AG09319 (cell line): ENCODE measurements around the gene PXK.
A peak's percentile ranks its signal among the peaks of the same experiment; 100 is the strongest.

ENCODE experiments used
- DNase-seq: peaks from one replicate; pipeline ENCODE4 v3.0.0-alpha.2; 2010; ENCODE audit warnings: low read depth; ENCODE audit errors: extremely low read depth
- CTCF ChIP-seq: IDR thresholded peaks from 2 replicates; pipeline ENCODE4 v1.5.1; 2011; ENCODE audit warnings: low read depth, mild to moderate bottlenecking, inconsistent platforms, low read length, moderate library complexity

The PXK gene

DNA sequence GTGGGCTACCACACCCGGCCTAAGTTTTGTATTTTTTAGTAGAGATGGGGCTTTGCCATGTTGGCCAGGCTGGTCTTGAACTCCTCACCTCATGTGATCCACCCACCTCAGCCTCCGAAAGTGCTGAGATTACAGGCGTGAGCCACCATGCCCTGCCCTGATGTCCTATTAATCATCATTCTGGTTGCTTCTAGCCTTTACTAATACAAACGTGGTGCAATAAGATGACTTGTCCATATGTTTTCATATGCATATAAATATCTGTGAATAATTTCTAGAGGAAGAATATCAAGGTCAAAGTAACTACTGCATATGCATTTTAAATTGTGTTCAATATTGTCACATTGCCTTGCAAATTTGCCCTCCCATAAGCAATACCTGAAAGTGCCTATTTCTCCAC lies 126.5 kb downstream of the PXK start:
- TF ChIP-seq CTCF, result no peak
- DNase-seq, result no peak

DNA sequence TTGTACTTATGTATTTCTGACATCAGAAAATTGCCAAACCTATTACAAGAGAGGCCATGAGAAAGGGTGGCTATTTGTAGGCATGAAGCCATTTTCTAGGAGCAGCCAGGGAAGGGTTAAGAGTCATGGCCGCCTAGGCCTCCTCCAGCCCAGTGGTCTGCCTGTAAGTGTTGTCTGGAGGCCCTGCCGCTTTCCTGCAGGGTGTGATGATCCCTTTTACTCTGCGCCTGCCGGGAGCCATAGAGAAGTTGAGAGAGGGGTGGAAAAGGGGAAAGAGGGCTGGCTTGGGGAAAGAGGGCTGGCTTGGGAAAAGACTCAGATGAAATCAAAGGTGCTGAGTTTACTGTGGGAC lies 130.1 kb downstream of the PXK start:
- TF ChIP-seq CTCF, result no peak
- DNase-seq, result no peak

- TF ChIP-seq CTCF, result peak; percentile 93
- peak; percentile 44 for DNase-seq
Observed at GRCh38 chr3:58463181-58463941, 130.7 kb downstream of the PXK start.

- TF ChIP-seq CTCF, result no peak
- no peak for DNase-seq
Observed at GRCh38 chr3:58463942-58464271, 131.2 kb downstream of the PXK start.

- DNase-seq, result no peak
- no peak for TF ChIP-seq CTCF
Observed at GRCh38 chr3:58464866-58465265, 132.2 kb downstream of the PXK start.

- TF ChIP-seq CTCF, result no peak
- DNase-seq, result no peak
Observed at GRCh38 chr3:58466899-58467563, 134.3 kb downstream of the PXK start.

- DNase-seq, result no peak
- no peak for TF ChIP-seq CTCF
Observed at GRCh38 chr3:58469096-58469495, 136.4 kb downstream of the PXK start.
